Umbilical cord (tissue), 2 donors: ENCODE data around the gene PRKAR2B. TPM values are rescaled to one million over a fixed set of nuclear protein-coding genes. Genes with fewer than 3 reads are reported as not detected.
"Not testable (repeated sequence)": the region's sequence is repeated elsewhere in the genome, so short reads cannot be mapped to it uniquely, and the experiment has no call there.

ENCODE experiments used
- DNase-seq: peaks from one replicate; pipeline ENCODE4 v3.0.0-alpha.2; 2015; ENCODE audit warnings: low spot score
- total RNA-seq: library from RNA; depleted of rRNA; stranded (reverse); fragments of >200 nt; gene quantifications from one replicate; pipeline ENCODE4 v1.2.3, GENCODE V29; 2014; ENCODE audit warnings: low replicate concordance; ENCODE audit not compliant: insufficient read depth

PRKAR2B gene
- total RNA-seq, 1 donor from 2014 or later: 5.8 TPM

DNA sequence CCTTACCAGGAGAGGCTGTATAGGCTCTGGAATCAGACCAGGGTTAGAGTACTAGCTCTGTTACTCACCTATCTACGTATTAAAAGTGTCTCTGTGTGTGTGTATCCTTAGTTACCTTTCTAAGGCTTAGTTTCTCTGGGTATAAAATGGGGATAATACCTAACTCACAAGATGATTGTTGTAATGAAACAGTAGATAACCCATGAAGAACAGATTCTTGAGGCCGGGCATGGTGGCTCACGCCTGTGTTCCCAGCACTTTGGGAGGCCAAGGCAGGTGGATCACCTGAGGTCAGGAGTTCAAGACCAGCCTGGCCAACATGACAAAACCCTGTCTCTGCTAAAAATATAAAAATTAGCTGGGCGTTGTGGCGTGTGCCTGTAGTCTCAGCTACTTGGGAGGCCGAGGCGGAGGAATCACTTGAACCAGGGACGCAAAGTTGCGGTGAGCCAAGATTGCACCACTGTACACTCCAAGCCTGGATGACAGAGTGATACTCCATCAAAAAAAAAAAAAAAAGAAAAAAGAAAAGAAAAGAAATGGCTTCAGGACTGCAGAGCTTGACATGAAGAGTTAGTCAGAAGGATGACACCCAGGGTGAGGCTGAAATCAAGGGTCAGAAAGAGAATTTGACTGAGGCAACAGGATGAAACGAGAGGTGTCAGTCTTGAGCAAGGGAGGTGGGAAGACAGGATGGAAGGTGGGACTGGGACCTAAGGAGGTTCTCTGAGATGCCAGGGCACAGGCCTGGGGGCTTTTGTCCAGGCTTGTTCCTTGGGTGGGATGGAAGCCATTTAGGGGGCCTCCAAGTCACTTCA, 33.4 kb downstream of the PRKAR2B start:
- DNase-seq: no peak

DNA sequence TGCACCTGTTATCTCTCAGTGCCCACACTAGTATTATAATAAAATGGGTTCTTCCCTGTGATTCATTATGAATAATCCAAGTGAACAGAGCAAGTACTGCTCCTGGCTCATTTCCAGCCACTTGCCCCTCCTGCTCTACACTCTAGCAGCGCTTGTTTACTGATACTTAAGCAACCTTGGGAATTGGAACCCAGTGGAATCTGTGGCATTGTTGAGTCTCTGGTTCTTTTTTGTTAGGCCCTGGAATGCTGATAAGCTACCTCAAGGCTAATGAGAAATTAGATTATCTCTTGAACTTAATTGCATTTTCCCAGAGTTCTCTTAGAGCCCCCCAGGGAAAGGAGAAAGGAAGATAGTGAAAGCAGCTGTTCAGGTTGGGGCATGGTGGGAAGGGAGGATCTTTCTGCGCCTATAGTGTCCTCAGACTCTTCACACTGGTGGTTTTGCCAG, 34.0 kb downstream of the PRKAR2B start:
- DNase-seq: no peak

DNA sequence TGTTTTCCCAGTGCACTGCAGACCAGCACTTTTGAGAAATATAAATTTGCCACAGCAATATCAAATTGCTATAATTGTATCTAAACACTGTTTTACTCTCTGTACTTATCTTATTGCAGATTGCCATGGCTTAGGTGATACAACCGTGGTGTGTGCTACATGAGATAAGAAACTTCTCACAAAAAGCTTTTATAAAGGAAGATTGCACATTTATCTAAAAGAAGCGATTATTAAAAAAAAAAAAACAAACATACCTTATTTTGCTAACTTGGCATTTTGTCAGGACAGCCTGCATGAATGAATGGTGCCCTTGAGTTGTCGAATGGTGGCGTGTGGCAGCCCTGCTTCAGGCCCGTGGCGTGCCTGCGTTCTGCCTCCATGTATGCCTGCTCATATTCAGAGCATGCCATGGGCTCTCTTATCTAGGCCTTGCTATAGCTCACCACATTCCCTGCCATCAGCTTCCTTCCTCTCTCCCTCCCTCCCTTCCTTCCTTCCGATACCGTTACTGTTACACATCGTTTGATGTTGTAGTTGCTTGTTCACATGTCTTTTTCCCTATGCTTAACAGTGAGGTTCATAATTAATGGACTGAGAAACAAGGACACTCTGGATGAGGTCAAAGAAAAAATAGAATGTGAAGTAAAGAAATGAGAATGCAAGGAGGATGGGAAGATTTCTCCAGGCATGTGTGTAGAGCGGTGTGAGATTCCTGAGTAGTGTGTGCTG, 34.9 kb downstream of the PRKAR2B start:
- DNase-seq: no peak

DNA sequence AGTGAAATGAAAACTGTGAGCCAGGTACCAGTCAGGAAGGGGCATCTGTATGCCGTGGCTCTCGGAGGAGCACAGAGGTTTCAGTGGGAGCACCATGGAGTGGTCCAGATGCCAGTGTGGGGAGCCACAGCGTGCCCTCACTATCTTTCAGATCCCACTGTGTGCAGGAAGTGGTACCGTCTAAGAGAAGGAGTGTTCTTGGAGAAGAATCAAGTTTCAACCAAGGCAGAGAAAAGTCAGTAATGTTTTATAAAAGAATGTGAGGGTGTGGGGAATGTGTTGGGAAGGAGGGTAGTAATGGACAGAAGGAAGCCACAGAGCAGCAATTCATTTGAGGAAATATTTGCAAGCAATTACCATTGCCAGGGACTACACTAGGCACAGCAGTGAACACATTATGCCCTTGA, 35.6 kb downstream of the PRKAR2B start:
- no peak for DNase-seq

DNA sequence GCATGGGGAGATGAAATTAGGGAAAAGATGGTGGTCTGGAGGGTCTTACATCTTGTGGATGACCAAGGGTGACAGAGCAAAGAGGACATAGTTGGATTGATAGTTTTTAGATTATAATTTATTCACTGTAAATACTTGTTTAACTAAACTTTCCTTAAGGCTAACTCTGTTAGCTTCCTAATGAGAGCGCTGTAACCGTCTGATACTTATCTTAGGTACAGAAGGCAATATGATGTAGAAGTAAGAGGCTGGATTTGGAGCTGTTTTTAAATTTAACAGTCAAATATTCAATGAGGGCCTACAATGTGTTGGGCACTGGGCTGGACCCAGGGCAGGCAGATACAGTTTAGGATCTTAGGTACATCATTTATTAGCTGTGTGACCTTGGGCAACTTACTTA, 36.0 kb downstream of the PRKAR2B start:
- no peak for DNase-seq

DNA sequence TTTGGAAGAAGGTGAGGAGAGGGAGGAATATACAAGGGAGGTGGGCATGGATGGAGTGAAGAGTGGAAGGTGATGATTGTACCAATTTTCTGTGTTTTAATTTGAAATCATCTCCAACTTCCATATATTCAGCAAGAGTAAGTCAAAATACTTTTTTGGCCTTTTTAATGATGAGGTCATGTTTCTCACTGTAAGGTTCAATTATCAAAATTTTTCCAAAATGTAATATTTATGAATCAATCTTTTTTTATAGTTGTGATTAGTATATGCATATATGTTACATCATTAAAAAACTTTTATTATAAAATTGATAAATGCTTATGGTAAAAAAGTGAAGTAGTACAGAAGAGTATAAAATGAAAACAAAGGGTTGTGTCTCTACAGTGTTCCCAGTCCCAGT, 40.7 kb downstream of the PRKAR2B start:
- no peak for DNase-seq

DNA sequence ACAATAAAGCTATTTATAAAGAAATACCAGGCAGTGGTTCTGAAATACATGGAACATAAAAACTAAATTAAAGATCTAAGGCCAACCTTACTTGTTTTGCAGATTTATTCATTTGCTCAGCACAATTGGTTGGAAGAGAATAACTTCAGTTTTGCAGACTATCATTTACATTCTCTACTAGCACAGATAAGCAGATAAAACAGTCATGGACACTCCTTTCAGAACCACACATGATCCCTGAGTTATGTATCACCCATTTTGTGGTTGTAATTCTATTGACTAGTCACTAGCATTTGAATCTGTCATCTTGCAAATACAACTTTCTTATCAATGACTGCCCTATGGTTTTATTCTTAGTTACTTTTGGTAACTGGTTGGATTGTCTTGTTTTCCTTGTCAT, 45.1 kb downstream of the PRKAR2B start:
- no peak for DNase-seq

DNA sequence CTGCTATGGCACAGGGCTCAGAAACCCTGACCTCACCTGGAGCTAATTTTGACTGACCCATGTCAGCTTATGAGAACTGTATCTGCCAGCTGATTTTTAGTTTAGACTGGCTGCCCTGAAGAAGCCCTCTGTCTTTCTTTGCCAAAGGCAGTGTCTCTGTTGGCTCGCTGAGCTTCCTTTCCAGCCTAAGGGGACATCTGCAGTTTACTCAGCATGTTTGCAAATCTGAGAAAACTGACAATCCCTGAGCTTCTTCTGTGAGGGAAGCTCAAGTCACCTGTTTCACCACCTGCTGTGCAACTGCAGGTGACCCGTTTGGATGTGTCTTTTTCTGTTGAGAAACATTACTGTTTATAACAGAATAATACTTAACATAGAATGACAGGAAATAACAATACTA, 46.0 kb downstream of the PRKAR2B start:
- DNase-seq: no peak

DNA sequence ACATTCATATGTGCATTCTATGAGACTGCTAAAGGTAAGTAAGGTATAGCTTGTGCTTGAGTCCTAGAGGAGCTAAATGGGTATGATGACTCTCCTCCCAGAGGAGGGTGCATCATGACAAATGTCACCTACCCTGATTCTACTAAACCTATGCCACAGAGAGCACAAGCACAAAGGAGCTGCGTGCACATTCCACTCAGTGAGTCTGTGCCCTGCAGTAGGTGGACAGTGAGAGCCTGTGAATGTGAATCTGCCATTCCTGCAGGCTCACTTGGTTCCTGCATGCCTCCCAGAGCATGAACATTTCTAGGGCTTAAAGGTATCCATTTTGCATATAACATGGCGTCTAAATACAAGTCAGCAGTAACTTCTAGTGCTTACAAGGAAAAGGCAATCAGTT, 46.8 kb downstream of the PRKAR2B start:
- no peak for DNase-seq

DNA sequence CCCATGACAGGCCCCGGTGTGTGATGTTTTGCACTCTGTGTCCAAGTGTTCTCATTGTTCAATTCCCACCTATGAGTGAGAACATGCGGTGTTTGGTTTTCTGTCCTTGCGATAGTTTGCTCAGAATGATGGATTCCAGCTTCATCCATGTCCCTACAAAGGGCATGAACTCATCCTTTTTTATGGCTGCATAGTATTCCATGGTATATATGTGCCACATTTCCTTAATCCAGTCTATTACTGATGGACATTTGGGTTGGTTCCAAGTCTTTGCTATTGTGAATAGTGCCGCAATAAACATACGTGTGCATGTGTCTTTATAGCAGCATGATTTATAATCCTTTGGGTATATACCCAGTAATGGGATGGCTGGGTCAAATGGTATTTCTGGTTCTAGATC, 49.2 kb downstream of the PRKAR2B start:
- not testable (repeated sequence) for DNase-seq

DNA sequence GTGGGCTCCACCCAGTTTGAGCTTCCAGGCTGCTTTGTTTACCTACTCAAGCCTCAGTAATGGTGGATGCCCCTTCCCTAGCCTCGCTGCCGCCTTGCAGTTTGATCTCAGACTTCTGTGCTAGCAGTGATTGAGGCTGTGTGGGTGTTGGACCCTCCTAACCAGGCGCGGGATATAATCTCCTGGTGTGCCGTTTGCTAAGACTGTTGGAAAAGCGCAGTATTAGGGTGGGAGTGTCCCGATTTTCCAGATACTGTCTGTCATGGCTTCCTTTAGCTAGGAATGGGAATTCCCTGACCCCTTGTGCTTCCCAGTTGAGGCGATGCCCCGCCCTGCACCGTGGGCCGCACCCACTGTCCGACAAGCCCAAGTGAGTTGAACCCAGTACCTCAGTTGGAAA, 54.6 kb downstream of the PRKAR2B start:
- not testable (repeated sequence) for DNase-seq

DNA sequence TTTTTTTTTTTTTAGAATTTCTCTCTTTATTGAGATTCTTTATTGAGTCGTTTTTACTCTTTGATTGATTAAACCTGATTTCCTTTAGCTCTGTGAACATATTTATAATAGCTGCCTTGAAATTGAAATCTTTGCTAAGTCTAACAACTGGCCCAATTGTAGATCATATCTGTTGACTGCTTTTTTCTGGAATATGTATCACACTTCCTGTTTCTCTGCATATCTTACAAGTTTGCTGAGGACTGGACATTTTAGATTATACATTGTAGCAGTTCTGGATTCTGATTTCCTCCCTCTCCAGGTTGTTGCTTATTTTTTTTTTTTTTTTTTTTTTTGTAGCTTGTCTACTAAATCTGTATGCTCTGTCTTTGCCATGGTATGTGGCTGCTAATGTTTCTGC, 56.3 kb downstream of the PRKAR2B start:
- no peak for DNase-seq

DNA sequence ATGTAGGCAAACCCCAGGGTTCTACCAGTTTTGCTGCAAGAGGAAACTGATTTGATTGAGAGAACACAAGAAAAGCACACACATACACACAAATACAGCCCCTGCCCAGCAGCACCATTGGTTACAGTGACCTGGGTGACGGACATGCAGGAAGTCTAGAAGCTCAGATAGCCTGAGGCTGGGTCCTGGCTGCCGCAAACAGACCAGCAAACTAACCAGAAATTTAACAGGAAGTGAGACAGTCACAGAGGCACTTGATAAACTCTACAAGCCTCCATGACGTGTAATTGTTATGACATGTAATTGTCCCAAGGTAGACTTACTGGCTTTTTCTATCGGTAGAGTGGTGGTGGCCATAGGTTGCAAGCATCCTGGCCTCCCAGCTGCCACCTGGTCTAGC, 58.9 kb downstream of the PRKAR2B start:
- no peak for DNase-seq

DNA sequence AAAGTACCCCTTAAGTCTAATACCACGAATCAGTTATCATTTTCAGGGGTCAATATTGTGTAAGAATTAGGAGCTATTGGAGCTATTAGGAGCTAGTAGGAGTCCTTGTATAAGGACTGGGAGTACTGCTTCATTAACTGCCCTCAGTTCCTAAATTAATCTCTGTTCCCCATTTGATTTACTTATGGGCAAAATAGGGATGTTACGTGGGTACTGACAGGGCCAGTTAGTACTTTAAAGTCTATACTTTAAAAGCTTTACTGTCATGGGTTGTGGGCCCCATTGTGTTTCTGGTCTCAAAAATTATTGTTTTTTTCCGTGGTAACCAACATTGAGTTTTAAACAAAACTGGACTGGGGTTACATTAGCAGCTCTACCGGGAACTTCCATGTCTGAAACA, 60.3 kb downstream of the PRKAR2B start:
- DNase-seq: no peak

DNA sequence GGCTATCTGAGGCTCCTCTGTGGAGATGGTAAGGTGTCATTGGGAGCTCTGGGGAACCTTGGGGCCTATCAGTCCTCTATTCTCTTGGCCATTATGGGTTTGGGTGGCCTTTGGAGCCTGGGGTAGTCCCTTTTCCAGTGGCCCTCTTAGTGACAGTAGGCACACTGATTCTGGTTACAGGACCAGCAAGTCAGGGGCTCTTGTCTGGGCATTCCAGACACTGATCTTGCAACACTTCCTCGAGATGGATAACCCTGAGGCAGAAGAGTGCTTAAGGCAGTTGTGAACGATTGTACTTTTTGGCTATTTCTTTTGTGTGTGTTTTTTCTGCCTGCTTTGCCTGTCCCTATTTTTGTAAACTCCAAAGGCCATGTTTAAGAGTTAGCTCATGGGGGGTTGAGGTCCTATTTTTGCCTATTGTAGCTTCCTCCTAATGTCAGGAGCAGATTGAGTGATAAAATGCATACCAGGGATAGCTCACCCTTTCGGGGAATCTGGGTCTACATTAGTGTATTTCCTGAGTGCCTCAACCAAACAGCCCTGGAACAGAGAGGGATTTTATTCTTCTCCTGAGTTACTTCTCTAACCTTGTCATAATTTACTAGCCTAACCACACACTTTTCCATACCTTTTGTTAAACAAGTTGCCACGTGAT, 61.2 kb downstream of the PRKAR2B start:
- no peak for DNase-seq

DNA sequence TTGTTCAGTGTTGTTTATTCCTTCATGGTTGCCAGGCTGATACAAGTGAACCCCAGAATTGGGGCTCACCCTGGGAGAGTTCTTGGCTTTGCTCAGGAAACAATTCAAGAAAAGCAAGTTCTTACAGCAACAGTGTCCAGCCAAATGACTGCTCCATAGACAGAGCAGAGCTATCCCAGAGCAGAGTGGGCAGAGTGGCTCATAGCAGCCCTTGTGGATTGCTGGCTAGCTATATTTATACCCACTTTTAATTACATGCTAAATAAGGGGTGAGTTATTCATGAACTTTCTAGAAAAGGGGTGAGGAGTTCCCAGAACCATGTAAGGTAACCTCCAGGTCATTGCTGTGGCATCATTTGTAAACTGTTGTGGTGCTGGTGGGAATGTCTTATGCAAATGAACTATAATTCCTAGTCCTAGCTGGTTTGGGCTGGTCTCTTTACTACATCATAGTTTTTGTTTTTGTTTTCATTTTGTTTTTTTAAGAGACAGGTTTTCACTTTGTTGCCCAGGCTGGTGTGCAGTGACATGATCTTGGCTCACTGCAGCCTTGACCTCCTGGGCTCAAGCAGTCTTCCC, 64.4 kb downstream of the PRKAR2B start:
- DNase-seq: no peak

DNA sequence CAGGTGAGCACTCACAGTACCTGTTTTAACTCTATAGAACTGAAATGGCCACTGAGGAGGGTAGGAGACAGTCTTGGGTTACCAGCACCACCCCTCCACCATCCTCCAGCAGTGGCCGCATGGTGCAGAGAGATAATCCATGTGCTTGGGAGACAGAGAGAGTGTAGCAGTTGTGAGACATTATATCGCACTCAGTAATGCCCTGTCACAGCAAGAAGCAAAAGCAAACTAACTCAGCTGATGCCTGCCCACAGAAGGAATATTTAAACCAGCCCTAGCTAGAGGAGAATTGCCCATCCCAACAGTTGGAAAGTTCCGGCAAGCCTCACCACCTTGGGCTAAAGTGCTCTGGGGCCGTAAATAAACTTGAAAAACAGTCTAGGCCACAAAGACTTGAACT, 65.5 kb downstream of the PRKAR2B start:
- no peak for DNase-seq

DNA sequence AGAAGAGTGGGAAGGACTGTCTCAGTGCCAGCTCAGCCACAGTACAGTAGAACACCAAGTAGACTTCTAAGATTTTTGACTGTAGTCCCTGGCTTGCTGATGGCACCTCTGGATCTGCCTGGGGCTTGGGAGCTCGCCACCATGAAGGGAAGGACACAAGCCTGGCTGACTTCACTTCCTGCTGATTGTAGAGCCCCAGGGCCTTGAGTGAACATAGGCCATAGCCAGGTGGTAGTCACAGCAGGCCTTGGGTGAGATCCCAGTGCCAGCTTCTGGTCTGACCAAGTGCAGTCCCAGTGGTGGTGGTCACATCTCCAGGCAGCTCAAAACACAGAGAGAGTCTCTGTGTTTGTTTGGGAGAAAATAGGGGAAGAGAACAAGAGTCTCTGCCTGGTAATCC, 66.7 kb downstream of the PRKAR2B start:
- no peak for DNase-seq

DNA sequence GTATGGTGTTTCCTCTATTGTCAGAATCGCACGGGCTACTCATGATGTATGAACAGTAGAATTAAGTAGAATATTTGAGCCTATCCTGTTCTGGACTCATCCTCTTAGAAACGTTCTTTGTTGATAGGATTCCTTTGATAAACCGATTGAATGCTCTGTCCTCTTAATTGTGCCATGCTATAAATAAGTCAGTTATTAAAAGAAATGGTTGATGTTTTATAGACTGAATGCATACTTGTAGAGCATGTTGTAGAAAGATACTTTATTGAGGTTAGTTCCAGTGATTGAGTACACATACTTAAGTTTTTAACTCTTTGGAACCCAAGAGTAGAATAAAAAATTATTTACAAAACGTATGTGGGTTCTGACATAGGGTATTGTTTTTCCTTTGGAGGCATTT, 69.4 kb downstream of the PRKAR2B start:
- no peak for DNase-seq

DNA sequence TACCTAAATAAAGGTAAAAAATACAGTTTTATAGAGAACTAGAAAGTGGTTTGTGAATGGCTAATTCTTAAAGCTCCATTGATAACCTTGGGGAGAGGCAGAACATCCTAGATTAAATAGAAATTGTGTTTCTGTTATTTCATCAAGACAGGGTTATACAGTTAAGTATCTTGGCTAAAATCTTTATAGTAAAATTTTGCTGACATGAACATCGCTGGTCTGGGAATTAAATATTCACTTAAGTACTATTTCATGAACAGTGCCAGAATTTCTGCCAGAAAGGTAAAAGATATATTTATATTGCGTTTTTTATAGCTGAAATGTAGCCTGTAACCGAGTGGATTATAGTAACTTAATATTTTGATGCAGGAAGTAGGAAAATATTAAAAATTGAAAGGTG, 70.6 kb downstream of the PRKAR2B start:
- no peak for DNase-seq

DNA sequence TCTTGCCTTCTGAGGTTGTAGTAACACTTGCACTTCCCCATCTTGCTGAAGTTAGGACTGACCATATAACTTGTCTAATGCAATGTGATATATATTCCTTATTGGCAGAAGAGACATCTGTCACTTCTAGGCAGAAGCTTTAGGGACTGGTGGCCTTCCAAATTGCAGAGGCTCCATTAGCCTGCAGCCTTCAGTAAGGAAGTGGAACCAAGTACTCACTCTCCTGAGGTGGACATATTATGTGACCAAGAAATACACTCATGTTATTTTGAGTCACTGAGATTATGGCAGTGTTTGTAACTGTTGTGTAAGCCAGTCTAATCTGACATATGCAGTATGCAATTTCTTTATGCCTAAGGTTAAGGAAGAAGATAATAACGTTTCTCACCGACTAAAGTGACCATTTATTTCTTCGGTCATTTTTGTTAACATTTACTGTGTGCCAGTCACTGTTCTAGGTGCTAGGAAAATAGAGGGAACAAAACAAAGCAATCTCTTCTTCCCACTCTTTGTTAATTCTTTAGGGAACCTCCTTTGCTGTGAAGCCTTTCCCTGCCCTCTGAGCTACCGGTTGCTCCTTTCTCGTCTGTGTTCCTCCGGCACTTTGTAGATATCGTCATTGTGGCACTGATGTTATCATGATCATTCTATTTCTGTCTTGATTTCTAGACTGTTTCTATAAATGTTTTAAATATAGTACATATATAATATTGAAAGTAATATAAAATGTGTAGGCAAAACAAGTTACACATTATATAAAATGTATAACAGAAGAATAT, 71.4 kb downstream of the PRKAR2B start:
- no peak for DNase-seq
